Loucy (cell line): ENCODE results near the gene SLX9.

Experiments used
- H2AFZ ChIP-seq: fragments of 200-600 bp; sonication (generic); 2 replicates; pipeline ENCODE4 v1.6.0; 2016; ENCODE audit warnings: antibody characterized with exemption, mild to moderate bottlenecking, low read length, moderate library complexity
- H3F3A ChIP-seq: fragments of 200-600 bp; 2 replicates; pipeline ENCODE4 v1.6.0; 2016; ENCODE audit warnings: antibody characterized with exemption, low read depth, mild to moderate bottlenecking
- H3K27me3 ChIP-seq: fragments of 200-600 bp; sonication (generic); 2 replicates; pipeline ENCODE4 v1.6.1; 2014; ENCODE audit warnings: low read length, mild to moderate bottlenecking; ENCODE audit not compliant: insufficient read depth, poor library complexity, severe bottlenecking
- H3K36me3 ChIP-seq: fragments of 200-600 bp; sonication (generic); 2 replicates; pipeline ENCODE4 v1.6.1; 2016; ENCODE audit warnings: low read length; ENCODE audit not compliant: insufficient read depth
- H3K4me1 ChIP-seq: fragments of 200-600 bp; sonication (generic); 2 replicates; pipeline ENCODE4 v1.5.1; 2014; ENCODE audit warnings: low read length, mild to moderate bottlenecking; ENCODE audit not compliant: insufficient read depth, poor library complexity, severe bottlenecking
- H3K4me2 ChIP-seq: fragments of 200-600 bp; sonication (generic); 2 replicates; pipeline ENCODE4 v1.6.0; 2014; ENCODE audit warnings: antibody characterized with exemption, low read length, low read depth, mild to moderate bottlenecking; ENCODE audit not compliant: poor library complexity, severe bottlenecking
- H3K4me3 ChIP-seq: fragments of 200-600 bp; sonication (generic); 2 replicates; pipeline ENCODE4 v1.5.1; 2014; ENCODE audit warnings: low read length, mild to moderate bottlenecking, mixed read lengths; ENCODE audit not compliant: poor library complexity, severe bottlenecking
- H3K79me2 ChIP-seq: fragments of 200-600 bp; sonication (generic); 2 replicates; pipeline ENCODE4 v1.6.1; 2014; ENCODE audit warnings: low read length; ENCODE audit not compliant: insufficient read depth
- H3K9ac ChIP-seq: fragments of 200-600 bp; sonication (generic); 2 replicates; pipeline ENCODE4 v1.6.0; 2014; ENCODE audit warnings: mild to moderate bottlenecking, low read depth, low read length, moderate library complexity; ENCODE audit not compliant: poor library complexity, severe bottlenecking
- H3K9me2 ChIP-seq: fragments of 200-600 bp; sonication (generic); replicated peaks from 2 replicates; pipeline ENCODE4 v1.6.1; 2016; ENCODE audit warnings: low read depth, low read length, mixed read lengths
- H3K9me3 ChIP-seq: fragments of 200-600 bp; sonication (generic); 2 replicates; pipeline ENCODE4 v1.6.1; 2014; ENCODE audit warnings: mild to moderate bottlenecking, antibody characterized with exemption, low read length, low read depth; ENCODE audit not compliant: insufficient read depth
- H4K20me1 ChIP-seq: fragments of 200-600 bp; sonication (generic); 2 replicates; pipeline ENCODE4 v1.6.0; 2014; ENCODE audit warnings: antibody characterized with exemption, low read length, mild to moderate bottlenecking; ENCODE audit not compliant: insufficient read depth, poor library complexity, severe bottlenecking
- CTCF ChIP-seq: fragments of 200-600 bp; sonication (generic); conservative IDR thresholded peaks from 2 replicates; pipeline ENCODE4 v1.5.1; 2014; ENCODE audit warnings: mild to moderate bottlenecking, antibody characterized with exemption, low read length
- EZH2phosphoT487 ChIP-seq: fragments of 200-600 bp; IDR thresholded peaks from 2 replicates; pipeline ENCODE4 v1.6.1; 2018; ENCODE audit warnings: antibody characterized with exemption, mild to moderate bottlenecking, moderate library complexity, borderline replicate concordance

The SLX9 gene

GRCh38 chr21:44957047-44957831 lies 17.4 kb downstream of the SLX9 start:
- Histone ChIP-seq H3K9me2 (no peaks in the 10 kb centered on the region), H4K20me1 (no peaks in the 10 kb centered on the region), H3K4me2 (no peak overlapping the region), H3K79me2 (peaks cover 48% of the 10 kb centered on the region; the same call in 1 of the 2 replicates), H3K4me3 (no peak overlapping the region), H3F3A (no peaks in the 10 kb centered on the region), H3K27me3 (no peaks in the 10 kb centered on the region), H2AFZ (no peak overlapping the region), H3K9ac (no peak overlapping the region), H3K4me1 (no peaks in the 10 kb centered on the region), H3K36me3 (peaks cover 58% of the 10 kb centered on the region; the same call in 1 of the 2 replicates), H3K9me3 (no peaks in the 10 kb centered on the region)
- TF ChIP-seq CTCF = no peak
- TF ChIP-seq EZH2phosphoT487 = no peak

- Histone ChIP-seq H3K79me2 (peaks cover 40% of the 10 kb centered on the region; the same call in 1 of the 2 replicates), H3K36me3 (peaks cover 64% of the 10 kb centered on the region; the same call in 1 of the 2 replicates), H3K4me1 (no peaks in the 10 kb centered on the region), H3K4me2 (no peak overlapping the region), H2AFZ (no peak overlapping the region), H3F3A (no peaks in the 10 kb centered on the region), H3K9me3 (no peaks in the 10 kb centered on the region), H4K20me1 (no peaks in the 10 kb centered on the region), H3K9ac (no peak overlapping the region), H3K4me3 (no peak overlapping the region), H3K9me2 (no peaks in the 10 kb centered on the region), H3K27me3 (no peaks in the 10 kb centered on the region)
- TF ChIP-seq CTCF = no peak
- TF ChIP-seq EZH2phosphoT487 = no peak
These were observed 18.1 kb downstream of the SLX9 start for GRCh38 chr21:44957901-44958451.

DNA sequence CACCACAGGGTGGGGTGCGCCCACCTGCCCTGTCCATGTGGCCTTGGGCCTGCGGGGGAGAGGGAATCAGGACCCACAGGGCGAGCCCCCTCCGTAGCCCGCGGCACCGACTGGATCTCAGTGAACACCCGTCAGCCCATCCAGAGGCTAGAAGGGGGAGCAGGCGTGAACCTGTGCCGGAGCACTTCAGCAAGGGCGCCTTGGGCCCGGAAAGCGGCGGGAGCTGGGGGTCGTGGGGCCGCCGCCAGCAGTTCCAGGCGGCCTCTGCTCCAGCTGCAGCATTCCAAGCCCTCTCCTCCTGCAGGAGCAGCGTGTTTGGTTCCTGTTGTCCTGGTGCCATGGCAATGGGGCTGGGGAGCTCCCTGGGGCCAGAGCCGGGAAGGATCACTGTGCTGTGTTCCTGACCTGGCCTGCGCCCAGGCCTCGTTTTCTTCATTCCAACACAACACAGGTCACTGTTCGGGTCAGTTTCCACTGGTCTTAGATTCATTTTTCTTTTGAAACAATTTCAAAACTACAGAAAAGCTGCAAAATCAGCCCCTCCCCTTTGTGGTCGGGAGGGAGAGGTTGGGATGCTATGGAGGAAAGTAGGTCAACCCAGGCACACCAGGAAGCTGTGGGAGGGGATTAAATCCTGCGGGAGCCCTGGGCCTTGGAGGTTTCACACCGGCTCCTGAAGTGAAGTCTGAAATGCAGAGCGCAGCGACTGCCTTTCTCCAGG lies 18.8 kb downstream of the SLX9 start:
- Histone ChIP-seq H3K4me1 (no peaks in the 10 kb centered on the region), H3K79me2 (peaks cover 34% of the 10 kb centered on the region; the same call in 1 of the 2 replicates), H3K36me3 (peaks cover 64% of the 10 kb centered on the region; the same call in 1 of the 2 replicates), H3K9me3 (no peaks in the 10 kb centered on the region), H3K9me2 (no peaks in the 10 kb centered on the region), H3F3A (no peaks in the 10 kb centered on the region), H2AFZ (no peak overlapping the region), H4K20me1 (no peaks in the 10 kb centered on the region), H3K9ac (no peak overlapping the region), H3K4me3 (no peak overlapping the region), H3K27me3 (no peaks in the 10 kb centered on the region), H3K4me2 (no peak overlapping the region)
- no peak for TF ChIP-seq EZH2phosphoT487
